Measurements from ENCODE around the gene ANGPTL4. TPM values are rescaled to one million over a fixed set of nuclear protein-coding genes. Genes with fewer than 3 reads are reported as not detected.
"Not testable (repeated sequence)": the region's sequence is repeated elsewhere in the genome, so short reads cannot be mapped to it uniquely, and the experiment has no call there.

Gene ANGPTL4
- total RNA-seq, 1 experiment from 2014 or later: not detected

DNA sequence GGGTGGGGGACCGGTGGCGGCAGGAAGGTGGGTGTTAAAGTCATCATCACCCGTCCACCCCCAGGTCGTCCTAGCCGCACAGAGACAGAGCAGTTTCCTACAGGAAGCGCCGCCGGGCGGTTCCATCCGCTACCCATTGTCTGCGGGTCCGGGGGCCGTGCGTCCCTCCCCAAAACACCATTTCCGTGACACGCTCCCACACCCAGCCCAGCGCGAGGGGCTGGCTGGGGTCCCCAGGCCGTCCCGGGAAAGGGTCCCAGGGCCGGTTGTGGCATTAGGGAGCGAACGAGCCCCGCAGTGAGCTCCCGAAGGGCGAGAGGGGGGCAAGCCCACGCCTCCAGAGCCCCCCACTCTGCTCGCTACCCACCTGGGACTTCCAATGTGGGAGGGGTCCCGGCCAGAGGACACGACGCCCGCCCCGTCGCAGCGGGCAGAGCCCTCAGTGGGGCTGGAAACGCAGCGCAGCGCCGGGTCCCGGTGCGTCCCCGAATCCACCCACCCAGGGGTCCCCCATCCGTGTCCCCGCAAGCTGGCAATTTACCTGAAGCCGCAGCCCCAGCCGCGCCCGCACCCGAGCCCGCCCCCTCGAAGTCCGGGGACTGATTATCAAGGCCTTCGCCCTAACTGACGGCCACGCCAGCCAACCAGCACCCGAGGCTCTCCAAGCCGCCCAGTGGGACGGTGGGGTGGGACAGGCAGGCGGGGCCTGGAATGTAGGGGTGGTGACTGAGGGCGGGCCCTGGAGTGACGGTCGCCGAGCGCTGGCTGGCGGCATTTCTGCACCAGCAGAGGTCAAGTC, 21.1 kb upstream of the ANGPTL4 start, which contains the start of gene KANK3:
Gene KANK3 (minus strand): TSS at position 579 of the 799 bp plus-strand sequence. CDS start 5,434 bp downstream, outside the sequence.
- DNase-seq: peak; percentile 92 to 96
- H3K79me2 ChIP-seq (ENCODE audit: low read depth): no peaks in the 10 kb centered on the region
- intact Hi-C loops (cut with micrococcal nuclease; ENCODE audit: unreplicated experiment): no loop called here
- H3F3A ChIP-seq (ENCODE audit: insufficient read depth, low read depth): peaks cover 14% of the 10 kb centered on the region
- no TSS peak for BruUV-seq (replicated peaks)
- no peak within 1 kb of the TSS for H3K27ac ChIP-seq
- H4K20me1 ChIP-seq (ENCODE audit: insufficient read depth): no peaks in the 10 kb centered on the region
- no peaks in the 10 kb centered on the region for H3K9me2 ChIP-seq (ENCODE audit: insufficient read depth)
- no peaks in the 10 kb centered on the region for H3K9me3 ChIP-seq (ENCODE audit: insufficient read depth, low read depth)
- peak within 1 kb of the TSS; percentile 73 for H3K4me2 ChIP-seq
- CTCF ChIA-PET: no interaction called here
- POLR2A ChIA-PET (ENCODE audit: unreplicated experiment): interaction anchor here (0.6 kb wide), 1 partner anchor 414 kb away, joined by 3 read pairs; no protein-coding TSS in a partner anchor
- no peaks in the 10 kb centered on the region for H3K36me3 ChIP-seq (ENCODE audit: low read depth)
- TF ChIP-seq EZH2 (IDR thresholded peaks at IDR 0.05; ENCODE audit: low read depth) (no peak), CTCF (conservative IDR thresholded peaks at IDR 0.05) (no peak)
- peaks cover 8% of the 10 kb centered on the region; the same call in 1 of the 2 replicates for H3K4me1 ChIP-seq (replicated peaks; ENCODE audit: insufficient read depth)
- no peak within 1 kb of the TSS for H2AFZ ChIP-seq
- no peaks in the 10 kb centered on the region for H3K27me3 ChIP-seq (ENCODE audit: insufficient read depth, low read depth)
- H3K4me3 ChIP-seq: peak within 1 kb of the TSS; percentile 37; the same call in 1 of the 2 replicates

- intact Hi-C loops (cut with micrococcal nuclease; ENCODE audit: unreplicated experiment): no loop called here
- Histone ChIP-seq H3K9me3 (ENCODE audit: insufficient read depth, low read depth) (no peaks in the 10 kb centered on the region), H3K27me3 (ENCODE audit: insufficient read depth, low read depth) (no peaks in the 10 kb centered on the region), H3K4me1 (replicated peaks; ENCODE audit: insufficient read depth) (peaks cover 8% of the 10 kb centered on the region; the same call in 1 of the 2 replicates), H3K79me2 (ENCODE audit: low read depth) (no peaks in the 10 kb centered on the region), H3K9me2 (ENCODE audit: insufficient read depth) (no peaks in the 10 kb centered on the region), H3K4me2 (peak overlapping the region; percentile 73), H3K27ac (no peak overlapping the region), H3K4me3 (no peak overlapping the region), H3K36me3 (ENCODE audit: low read depth) (no peaks in the 10 kb centered on the region), H2AFZ (no peak overlapping the region), H3F3A (ENCODE audit: insufficient read depth, low read depth) (peaks cover 14% of the 10 kb centered on the region), H4K20me1 (ENCODE audit: insufficient read depth) (no peaks in the 10 kb centered on the region)
- DNase-seq: no peak
- BruUV-seq (replicated peaks): no TSS peak
- CTCF ChIA-PET: interaction anchor here (0.6 kb wide), 2 partner anchors 254 to 1483 kb away, joined by 3 to 5 read pairs; no protein-coding TSS in a partner anchor
- POLR2A ChIA-PET (ENCODE audit: unreplicated experiment): interaction anchor here (0.6 kb wide), 1 partner anchor 414 kb away, joined by 3 read pairs; no protein-coding TSS in a partner anchor
- TF ChIP-seq CTCF (conservative IDR thresholded peaks at IDR 0.05) (no peak), EZH2 (IDR thresholded peaks at IDR 0.05; ENCODE audit: low read depth) (no peak)
Observed at GRCh38 chr19:8343483-8343844, 20.5 kb upstream of the ANGPTL4 start.

DNA sequence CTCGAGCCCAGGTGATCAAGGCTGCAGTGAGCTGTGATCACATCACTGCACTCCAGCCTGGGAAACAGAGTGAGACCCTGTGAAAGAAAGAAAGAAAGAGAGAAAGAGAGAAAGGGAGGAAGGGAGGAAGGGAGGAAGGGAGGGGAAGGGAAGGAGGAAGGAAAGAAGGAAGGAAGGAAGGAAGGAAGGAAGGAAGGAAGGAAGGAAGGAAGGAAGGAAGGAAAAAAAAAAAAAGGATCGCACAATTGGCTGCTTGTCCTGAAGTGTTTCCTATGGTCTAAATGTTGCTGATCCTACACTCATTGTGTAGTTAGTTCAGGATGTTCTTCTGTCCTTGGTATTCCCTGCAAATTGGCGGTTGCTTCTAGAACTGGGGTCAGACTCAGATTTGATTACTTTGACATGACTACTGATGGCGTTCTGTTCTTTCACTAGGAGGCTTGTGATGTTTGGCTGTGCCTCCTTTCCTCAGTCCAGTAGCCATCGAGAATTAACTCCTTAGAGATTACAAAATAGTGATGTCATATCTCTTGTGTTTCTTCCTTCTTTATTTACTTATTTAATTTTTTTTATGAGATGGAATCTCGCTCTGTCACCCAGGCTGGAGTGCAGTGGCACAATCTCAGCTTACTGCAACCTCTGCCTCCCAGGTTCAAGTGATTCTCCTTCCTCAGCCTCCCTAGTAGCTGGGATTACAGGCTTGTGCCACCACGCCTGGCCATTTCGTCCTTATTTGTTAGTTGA, 14.2 kb upstream of the ANGPTL4 start:
- POLR2A ChIA-PET (ENCODE audit: unreplicated experiment); H3K27me3 ChIP-seq (ENCODE audit: insufficient read depth, low read depth); H3K79me2 ChIP-seq (ENCODE audit: low read depth); H3K4me1 ChIP-seq (replicated peaks; ENCODE audit: insufficient read depth); DNase-seq; H3K36me3 ChIP-seq (ENCODE audit: low read depth); H4K20me1 ChIP-seq (ENCODE audit: insufficient read depth); H2AFZ ChIP-seq; H3K4me3 ChIP-seq; BruUV-seq (replicated peaks); H3K9me3 ChIP-seq (ENCODE audit: insufficient read depth, low read depth); H3K4me2 ChIP-seq; CTCF ChIA-PET; H3K9me2 ChIP-seq (ENCODE audit: insufficient read depth); H3K27ac ChIP-seq: not testable (repeated sequence)
- intact Hi-C loops (cut with micrococcal nuclease; ENCODE audit: unreplicated experiment): loop anchor here (10.0 kb wide), 1 partner anchor 155 kb away; the partner anchor contains the start of gene PRAM1
- peaks cover 12% of the 10 kb centered on the region for H3F3A ChIP-seq (ENCODE audit: insufficient read depth, low read depth)

Measured in PC-9 (cell line).